ENCODE results near the gene IQGAP1.

DNA sequence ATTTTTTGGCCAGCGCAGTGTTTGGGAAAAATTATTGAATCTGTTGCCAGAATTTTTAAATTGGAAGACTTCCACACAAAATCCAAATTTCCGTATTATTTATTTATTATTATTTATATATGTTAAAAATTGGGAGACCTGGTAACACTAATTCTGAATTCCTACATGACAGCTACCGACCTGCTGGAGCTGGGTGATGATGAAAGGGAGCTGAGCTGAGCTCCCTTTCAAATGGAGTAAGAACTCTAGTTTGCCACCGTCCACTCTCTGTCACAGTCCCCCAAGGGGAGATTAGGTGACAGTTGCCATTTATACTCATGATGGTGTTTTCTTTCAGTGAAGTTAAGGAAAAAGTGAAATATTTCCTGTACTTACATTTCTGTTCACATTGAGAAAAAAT, 143.1 kb downstream of the IQGAP1 start:
- TF ChIP-seq, protein P1, sequence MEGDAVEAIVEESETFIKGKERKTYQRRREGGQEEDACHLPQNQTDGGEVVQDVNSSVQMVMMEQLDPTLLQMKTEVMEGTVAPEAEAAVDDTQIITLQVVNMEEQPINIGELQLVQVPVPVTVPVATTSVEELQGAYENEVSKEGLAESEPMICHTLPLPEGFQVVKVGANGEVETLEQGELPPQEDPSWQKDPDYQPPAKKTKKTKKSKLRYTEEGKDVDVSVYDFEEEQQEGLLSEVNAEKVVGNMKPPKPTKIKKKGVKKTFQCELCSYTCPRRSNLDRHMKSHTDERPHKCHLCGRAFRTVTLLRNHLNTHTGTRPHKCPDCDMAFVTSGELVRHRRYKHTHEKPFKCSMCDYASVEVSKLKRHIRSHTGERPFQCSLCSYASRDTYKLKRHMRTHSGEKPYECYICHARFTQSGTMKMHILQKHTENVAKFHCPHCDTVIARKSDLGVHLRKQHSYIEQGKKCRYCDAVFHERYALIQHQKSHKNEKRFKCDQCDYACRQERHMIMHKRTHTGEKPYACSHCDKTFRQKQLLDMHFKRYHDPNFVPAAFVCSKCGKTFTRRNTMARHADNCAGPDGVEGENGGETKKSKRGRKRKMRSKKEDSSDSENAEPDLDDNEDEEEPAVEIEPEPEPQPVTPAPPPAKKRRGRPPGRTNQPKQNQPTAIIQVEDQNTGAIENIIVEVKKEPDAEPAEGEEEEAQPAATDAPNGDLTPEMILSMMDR (IDR thresholded peaks at IDR 0.05): no peak
- TF ChIP-seq POLR2A (IDR thresholded peaks at IDR 0.05) (no peak), POLR2AphosphoS5 (IDR thresholded peaks at IDR 0.05) (no peak), EP300 (IDR thresholded peaks at IDR 0.05) (no peak)
